Measurements from ENCODE around the gene CRB1. TPM values are rescaled to one million over a fixed set of nuclear protein-coding genes. Genes with fewer than 3 reads are reported as not detected.

CRB1 gene
- total and polyA plus RNA-seq, 8 donors, result 0.08 to 0.73 TPM; not detected in 6

DNA sequence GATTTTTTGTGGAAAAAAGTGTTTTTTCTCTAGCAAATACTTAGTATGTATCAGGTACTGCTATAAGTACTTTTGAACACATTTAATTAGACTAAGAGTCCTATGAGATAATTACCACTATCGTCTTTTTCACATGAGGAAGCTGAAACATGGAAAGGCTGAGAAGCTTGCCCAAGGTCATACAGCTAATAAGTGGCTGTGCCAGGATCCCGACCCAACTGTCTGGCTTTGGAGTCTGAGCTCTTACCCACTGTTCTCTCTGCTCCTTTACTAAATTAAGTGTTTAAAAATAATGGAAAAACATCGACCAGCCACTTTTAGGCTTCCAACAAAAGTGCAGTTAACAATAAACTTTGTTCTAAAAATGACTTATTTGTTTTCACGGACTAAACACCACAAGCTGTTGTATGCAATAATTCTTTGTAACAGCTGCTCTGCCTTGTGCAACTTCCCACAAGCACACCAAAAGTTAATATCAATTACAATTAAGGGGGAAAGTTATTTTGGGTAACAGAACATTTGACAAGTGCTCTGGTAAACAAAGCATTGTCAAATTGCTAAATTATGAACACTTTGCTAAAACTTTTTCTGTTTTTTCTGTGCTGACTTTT, 75.7 kb downstream of the CRB1 start:
- Histone ChIP-seq H3K4me3 (no peak overlapping the region), H3K4me1 (no peaks in the 10 kb centered on the region), H3K27ac (no peak overlapping the region), H3K9me3 (no peaks in the 10 kb centered on the region), H3K36me3 (no peaks in the 10 kb centered on the region), H3K27me3 (no peaks in the 10 kb centered on the region)
- TF ChIP-seq POLR2AphosphoS5 (IDR thresholded peaks at IDR 0.05), result no peak
- TF ChIP-seq POLR2A (IDR thresholded peaks at IDR 0.05), result no peak
- TF ChIP-seq, protein P1, sequence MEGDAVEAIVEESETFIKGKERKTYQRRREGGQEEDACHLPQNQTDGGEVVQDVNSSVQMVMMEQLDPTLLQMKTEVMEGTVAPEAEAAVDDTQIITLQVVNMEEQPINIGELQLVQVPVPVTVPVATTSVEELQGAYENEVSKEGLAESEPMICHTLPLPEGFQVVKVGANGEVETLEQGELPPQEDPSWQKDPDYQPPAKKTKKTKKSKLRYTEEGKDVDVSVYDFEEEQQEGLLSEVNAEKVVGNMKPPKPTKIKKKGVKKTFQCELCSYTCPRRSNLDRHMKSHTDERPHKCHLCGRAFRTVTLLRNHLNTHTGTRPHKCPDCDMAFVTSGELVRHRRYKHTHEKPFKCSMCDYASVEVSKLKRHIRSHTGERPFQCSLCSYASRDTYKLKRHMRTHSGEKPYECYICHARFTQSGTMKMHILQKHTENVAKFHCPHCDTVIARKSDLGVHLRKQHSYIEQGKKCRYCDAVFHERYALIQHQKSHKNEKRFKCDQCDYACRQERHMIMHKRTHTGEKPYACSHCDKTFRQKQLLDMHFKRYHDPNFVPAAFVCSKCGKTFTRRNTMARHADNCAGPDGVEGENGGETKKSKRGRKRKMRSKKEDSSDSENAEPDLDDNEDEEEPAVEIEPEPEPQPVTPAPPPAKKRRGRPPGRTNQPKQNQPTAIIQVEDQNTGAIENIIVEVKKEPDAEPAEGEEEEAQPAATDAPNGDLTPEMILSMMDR (IDR thresholded peaks at IDR 0.05), result no peak
- no peak for TF ChIP-seq EP300 (IDR thresholded peaks at IDR 0.05)
- intact Hi-C loops (cut with DNase I; ENCODE audit: low total_unique reads), result no loop called here
- 48 to 63% (median 52%) methylated on average over 4 of the region's 4 CpGs for WGBS, 5 donors
- DNase-seq, result no peak

DNA sequence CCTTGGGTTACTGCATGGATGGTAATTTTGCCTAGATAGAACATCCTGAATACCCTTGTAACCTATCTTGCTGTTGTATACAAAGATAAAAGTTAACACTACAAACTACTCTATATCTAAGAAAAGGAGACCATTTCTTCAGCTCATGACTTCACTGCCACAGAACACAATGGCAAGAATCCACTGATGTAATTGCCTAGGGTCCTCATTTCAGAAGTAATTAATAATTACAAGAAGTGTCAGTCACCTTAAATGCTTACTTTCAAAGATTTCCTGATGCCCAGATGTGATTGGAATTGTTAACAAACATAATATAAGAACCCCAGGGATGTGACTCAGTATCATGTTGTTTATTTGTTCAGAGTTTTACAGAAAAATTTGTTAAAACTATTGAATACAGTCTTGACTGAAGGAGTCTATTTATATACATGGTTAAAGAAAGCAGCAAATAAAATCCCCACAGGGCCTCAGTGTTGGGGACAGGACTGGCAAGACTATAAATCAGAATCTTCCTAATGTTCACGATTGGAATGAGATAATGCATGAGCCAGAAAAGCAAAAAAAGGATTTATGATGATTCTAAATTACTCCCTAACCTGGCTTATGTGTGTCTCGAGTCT, 83.9 kb downstream of the CRB1 start:
- H3K4me3 ChIP-seq, result no peak overlapping the region
- no peak for DNase-seq
- no peaks in the 10 kb centered on the region for H3K27me3 ChIP-seq
- H3K27ac ChIP-seq, result no peak overlapping the region
- no peaks in the 10 kb centered on the region for H3K4me1 ChIP-seq
- no peak for TF ChIP-seq POLR2AphosphoS5 (IDR thresholded peaks at IDR 0.05)
- TF ChIP-seq POLR2A (IDR thresholded peaks at IDR 0.05), result no peak
- TF ChIP-seq, protein P1 (IDR thresholded peaks at IDR 0.05), result no peak
- TF ChIP-seq EP300 (IDR thresholded peaks at IDR 0.05), result no peak
- H3K36me3 ChIP-seq, result no peaks in the 10 kb centered on the region
- WGBS, 5 donors, result 60 to 70% (median 65%) methylated on average over 2 of the region's 2 CpGs
- intact Hi-C loops (cut with DNase I; ENCODE audit: low total_unique reads), result no loop called here
- H3K9me3 ChIP-seq, result no peaks in the 10 kb centered on the region

DNA sequence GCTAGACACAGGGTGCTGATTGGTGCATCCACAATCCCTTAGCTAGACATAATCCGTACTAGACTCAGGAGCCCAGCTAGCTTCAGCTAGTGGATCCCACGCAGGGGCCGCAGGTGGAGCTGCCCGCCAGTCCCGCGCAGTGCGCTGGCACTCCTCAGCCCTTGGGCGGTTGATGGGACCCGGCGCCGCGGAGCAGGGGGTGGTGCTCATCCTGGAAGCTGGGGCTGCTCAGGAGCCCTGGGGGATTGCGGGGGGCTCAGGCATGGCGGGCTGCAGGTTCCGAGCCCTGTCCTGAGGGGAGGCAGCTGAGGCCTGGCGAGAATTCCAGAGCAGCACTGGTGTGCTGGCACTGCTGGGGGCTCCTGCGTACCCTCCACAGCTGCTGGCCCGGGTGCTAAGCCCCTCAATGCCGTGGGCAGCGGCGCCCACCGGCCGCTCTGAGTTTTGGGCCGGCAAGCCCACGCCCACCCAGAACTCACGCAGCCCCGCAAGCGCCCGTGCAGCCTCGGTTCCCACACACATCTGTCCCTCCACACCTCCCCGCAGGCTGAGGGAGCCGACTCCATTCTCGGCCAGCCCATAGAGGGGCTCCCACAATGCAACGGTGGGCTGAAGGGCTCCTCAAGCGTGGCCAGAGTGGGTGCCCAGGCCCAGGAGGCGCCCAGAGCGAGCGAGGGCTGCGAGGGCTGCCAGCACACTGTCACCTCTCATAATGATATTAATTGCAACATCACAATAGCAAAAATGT, 87.4 kb downstream of the CRB1 start:
- H3K4me3 ChIP-seq, result no peak overlapping the region
- no peak for DNase-seq
- H3K27me3 ChIP-seq, result no peaks in the 10 kb centered on the region
- H3K36me3 ChIP-seq, result no peaks in the 10 kb centered on the region
- 91 to 96% (median 93%) methylated on average over 15 to 39 of the region's 39 CpGs for WGBS, 5 donors
- no peak overlapping the region for H3K27ac ChIP-seq
- intact Hi-C loops (cut with DNase I; ENCODE audit: low total_unique reads), result no loop called here
- TF ChIP-seq POLR2AphosphoS5 (IDR thresholded peaks at IDR 0.05), result no peak
- TF ChIP-seq, protein P1 (IDR thresholded peaks at IDR 0.05), result no peak
- TF ChIP-seq EP300 (IDR thresholded peaks at IDR 0.05), result no peak
- no peak for TF ChIP-seq POLR2A (IDR thresholded peaks at IDR 0.05)
- H3K4me1 ChIP-seq, result no peaks in the 10 kb centered on the region
- no peaks in the 10 kb centered on the region for H3K9me3 ChIP-seq

DNA sequence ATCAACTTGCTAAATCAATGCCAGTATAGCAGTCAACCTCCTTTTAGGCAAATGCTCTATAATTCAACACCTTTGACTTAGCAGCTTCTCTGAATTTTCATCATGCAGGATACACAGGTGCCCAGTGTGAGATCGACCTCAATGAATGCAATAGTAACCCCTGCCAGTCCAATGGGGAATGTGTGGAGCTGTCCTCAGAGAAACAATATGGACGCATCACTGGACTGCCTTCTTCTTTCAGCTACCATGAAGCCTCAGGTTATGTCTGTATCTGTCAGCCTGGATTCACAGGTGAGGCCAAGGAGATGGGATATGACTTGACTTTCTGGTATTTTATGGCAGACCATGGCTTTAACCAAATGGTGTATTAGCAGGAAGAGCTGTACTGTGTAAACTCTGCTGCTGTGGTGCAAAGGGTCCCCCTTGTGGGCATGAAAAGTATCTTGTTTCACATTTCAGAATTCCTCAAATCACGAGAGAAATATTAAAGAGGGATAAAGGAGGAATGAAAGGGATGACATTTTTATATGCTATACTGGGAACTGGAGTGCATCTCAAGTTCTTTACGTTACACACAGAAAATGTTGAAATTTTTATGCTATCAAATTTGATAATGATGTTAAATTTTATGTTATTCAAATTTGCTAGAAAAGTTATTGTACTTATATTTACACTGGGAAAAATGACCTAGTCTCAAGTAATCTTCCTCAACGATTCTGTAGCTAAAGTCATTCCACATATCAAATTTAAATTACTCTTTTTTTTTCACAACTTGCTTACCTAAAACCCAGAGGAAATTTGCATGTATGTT, 88.9 kb downstream of the CRB1 start:
- TF ChIP-seq, protein P1 (IDR thresholded peaks at IDR 0.05), result peak in 5 of 7 experiments; percentile 15 to 48 (median 40)
- TF ChIP-seq EP300 (IDR thresholded peaks at IDR 0.05), result no peak
- Histone ChIP-seq H3K4me1 (no peaks in the 10 kb centered on the region), H3K36me3 (no peaks in the 10 kb centered on the region), H3K27ac (no peak overlapping the region), H3K27me3 (no peaks in the 10 kb centered on the region), H3K9me3 (no peaks in the 10 kb centered on the region), H3K4me3 (no peak overlapping the region)
- intact Hi-C loops (cut with DNase I; ENCODE audit: low total_unique reads), result no loop called here
- 54 to 63% (median 55%) methylated on average over 5 of the region's 5 CpGs for WGBS, 5 donors
- peak in 1 of 2 donors; percentile 71 for DNase-seq
